Hepatocyte (in vitro differentiated cells): Measurements from ENCODE around the gene NCAPG2. TPM values are rescaled to one million over a fixed set of nuclear protein-coding genes. Genes with fewer than 3 reads are reported as not detected.

Experiments
- DNase-seq: peaks from one replicate; pipeline ENCODE4 v3.0.0-alpha.2; 2016; ENCODE audit warnings: low spot score
- H2AFZ ChIP-seq: fragments of 200-600 bp; sonication (generic); 2 replicates; pipeline ENCODE4 v1.6.0; 2016; ENCODE audit warnings: antibody characterized with exemption, mild to moderate bottlenecking
- H3K27ac ChIP-seq: fragments of 200-600 bp; sonication (generic); 2 replicates; pipeline ENCODE4 v1.5.1; 2016; ENCODE audit warnings: mild to moderate bottlenecking
- H3K27me3 ChIP-seq: fragments of 200-600 bp; sonication (generic); 2 replicates; pipeline ENCODE4 v1.6.1; 2016
- H3K36me3 ChIP-seq: fragments of 200-600 bp; sonication (generic); replicated peaks from 2 replicates; pipeline ENCODE4 v1.5.1; 2016; ENCODE audit warnings: low read depth; ENCODE audit not compliant: insufficient read depth
- H3K4me1 ChIP-seq: fragments of 200-600 bp; sonication (generic); 2 replicates; pipeline ENCODE4 v1.5.1; 2016; ENCODE audit warnings: mild to moderate bottlenecking, moderate library complexity; ENCODE audit not compliant: insufficient read depth
- H3K4me2 ChIP-seq: fragments of 200-600 bp; sonication (generic); 2 replicates; pipeline ENCODE4 v1.6.0; 2016
- H3K4me3 ChIP-seq: fragments of 200-600 bp; sonication (generic); 2 replicates; pipeline ENCODE4 v1.5.1; 2016; ENCODE audit warnings: mild to moderate bottlenecking
- H3K79me2 ChIP-seq: fragments of 200-600 bp; sonication (generic); 2 replicates; pipeline ENCODE4 v1.6.0; 2017; ENCODE audit warnings: mild to moderate bottlenecking
- H3K9me2 ChIP-seq: fragments of 200-600 bp; sonication (generic); replicated peaks from 2 replicates; pipeline ENCODE4 v1.6.0; 2017; ENCODE audit warnings: mild to moderate bottlenecking; ENCODE audit not compliant: insufficient read depth
- H3K9me3 ChIP-seq: fragments of 200-600 bp; sonication (generic); 2 replicates; pipeline ENCODE4 v1.5.1; 2016; ENCODE audit warnings: low read depth, mild to moderate bottlenecking
- H4K20me1 ChIP-seq: fragments of 200-600 bp; sonication (generic); 2 replicates; pipeline ENCODE4 v1.6.0; 2016; ENCODE audit warnings: mild to moderate bottlenecking; ENCODE audit not compliant: insufficient read depth, poor library complexity, severe bottlenecking
- EZH2 ChIP-seq: fragments of 200-600 bp; sonication (generic); IDR thresholded peaks from 2 replicates; pipeline ENCODE4 v1.6.1; 2016; ENCODE audit warnings: antibody characterized with exemption, mild to moderate bottlenecking, borderline replicate concordance
- EZH2phosphoT487 ChIP-seq: fragments of 200-600 bp; sonication (generic); IDR thresholded peaks from one replicate; pipeline ENCODE4 v1.6.1; 2018; ENCODE audit warnings: antibody characterized with exemption, mild to moderate bottlenecking, low read depth, moderate library complexity; ENCODE audit not compliant: unreplicated experiment, severe bottlenecking
- WGBS: methylation state at CpG from one replicate; pipeline ENCODE4 v1.1.6; 2016; ENCODE audit warnings: low lambda C conversion rate; ENCODE audit errors: missing lambda C conversion rate; 5-methylcytosine and 5-hydroxymethylcytosine counted together
- polyA plus RNA-seq: library from polyadenylated mRNA; unstranded; fragments of >200 nt; fragmentation: Nextera tagmentation; extraction: Ambion mirVana; gene quantifications from 2 replicates; pipeline ENCODE4 v1.2.1, GENCODE V29; 2016
- total RNA-seq: library from RNA; depleted of rRNA; stranded (reverse); fragments of >200 nt; gene quantifications from 2 replicates; pipeline ENCODE4 v1.2.3, GENCODE V29; 2014
- TF ChIP-seq, protein P1 (sequence below): fragments of 200-600 bp; sonication (generic); IDR thresholded peaks from 2 replicates; pipeline ENCODE4 v1.5.1; 2016; ENCODE audit warnings: antibody characterized with exemption, mild to moderate bottlenecking; ENCODE audit not compliant: poor library complexity

NCAPG2 gene
- total and polyA plus RNA-seq, 2 experiments from 2014 or later: 6.2 to 9.5 TPM

DNA sequence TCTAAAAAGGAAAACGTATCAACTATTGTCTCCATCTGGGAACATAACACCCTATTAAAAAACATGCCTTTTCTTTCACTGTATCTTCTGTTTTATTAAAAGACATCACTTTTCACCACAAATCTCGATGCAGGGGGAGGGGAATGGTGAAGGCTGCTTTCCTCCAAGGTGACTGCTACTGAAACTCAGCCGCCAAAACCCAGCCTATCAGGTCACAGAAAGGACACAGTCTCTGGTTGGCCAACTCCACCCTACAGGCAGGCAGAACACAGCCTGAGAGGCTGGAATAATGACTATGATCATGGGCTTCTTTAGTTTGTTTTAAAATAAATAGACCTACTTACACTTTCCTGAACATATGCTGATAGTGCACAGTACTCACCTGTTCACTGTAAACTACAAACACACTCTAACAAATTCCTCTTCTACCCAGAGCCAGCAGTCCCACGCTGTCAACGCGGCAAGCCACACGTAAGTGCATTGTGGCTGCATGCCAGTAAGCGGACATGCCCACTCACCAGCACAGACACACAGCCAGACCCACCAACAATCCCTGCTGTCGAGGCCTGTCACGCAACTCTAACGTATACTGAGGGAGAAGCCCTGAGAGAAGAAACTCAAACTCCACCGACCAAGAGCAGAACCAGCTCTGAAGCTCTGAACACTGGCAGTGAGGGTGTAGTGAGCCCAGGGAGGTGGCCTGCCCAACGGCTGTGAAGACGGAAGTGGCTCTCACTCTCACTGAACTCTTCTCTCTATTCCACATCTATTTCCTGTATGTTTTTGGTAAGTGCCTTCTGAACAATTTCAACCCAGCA is 41.8 kb downstream of the NCAPG2 start:
- no peaks in the 10 kb centered on the region for H3K9me3 ChIP-seq
- H3K4me1 ChIP-seq: no peaks in the 10 kb centered on the region
- DNase-seq: no peak
- H3K4me2 ChIP-seq: no peak overlapping the region
- H3K36me3 ChIP-seq: no peaks in the 10 kb centered on the region
- no peak overlapping the region for H2AFZ ChIP-seq
- no peaks in the 10 kb centered on the region for H3K27me3 ChIP-seq
- H4K20me1 ChIP-seq: no peaks in the 10 kb centered on the region
- WGBS: 80% methylated on average over 14 of the region's 14 CpGs
- no peaks in the 10 kb centered on the region for H3K79me2 ChIP-seq
- TF ChIP-seq EZH2phosphoT487: no peak
- TF ChIP-seq, protein P1, sequence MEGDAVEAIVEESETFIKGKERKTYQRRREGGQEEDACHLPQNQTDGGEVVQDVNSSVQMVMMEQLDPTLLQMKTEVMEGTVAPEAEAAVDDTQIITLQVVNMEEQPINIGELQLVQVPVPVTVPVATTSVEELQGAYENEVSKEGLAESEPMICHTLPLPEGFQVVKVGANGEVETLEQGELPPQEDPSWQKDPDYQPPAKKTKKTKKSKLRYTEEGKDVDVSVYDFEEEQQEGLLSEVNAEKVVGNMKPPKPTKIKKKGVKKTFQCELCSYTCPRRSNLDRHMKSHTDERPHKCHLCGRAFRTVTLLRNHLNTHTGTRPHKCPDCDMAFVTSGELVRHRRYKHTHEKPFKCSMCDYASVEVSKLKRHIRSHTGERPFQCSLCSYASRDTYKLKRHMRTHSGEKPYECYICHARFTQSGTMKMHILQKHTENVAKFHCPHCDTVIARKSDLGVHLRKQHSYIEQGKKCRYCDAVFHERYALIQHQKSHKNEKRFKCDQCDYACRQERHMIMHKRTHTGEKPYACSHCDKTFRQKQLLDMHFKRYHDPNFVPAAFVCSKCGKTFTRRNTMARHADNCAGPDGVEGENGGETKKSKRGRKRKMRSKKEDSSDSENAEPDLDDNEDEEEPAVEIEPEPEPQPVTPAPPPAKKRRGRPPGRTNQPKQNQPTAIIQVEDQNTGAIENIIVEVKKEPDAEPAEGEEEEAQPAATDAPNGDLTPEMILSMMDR: no peak
- no peak for TF ChIP-seq EZH2
- H3K9me2 ChIP-seq: no peaks in the 10 kb centered on the region
- no peak overlapping the region for H3K4me3 ChIP-seq
- no peak overlapping the region for H3K27ac ChIP-seq

DNA sequence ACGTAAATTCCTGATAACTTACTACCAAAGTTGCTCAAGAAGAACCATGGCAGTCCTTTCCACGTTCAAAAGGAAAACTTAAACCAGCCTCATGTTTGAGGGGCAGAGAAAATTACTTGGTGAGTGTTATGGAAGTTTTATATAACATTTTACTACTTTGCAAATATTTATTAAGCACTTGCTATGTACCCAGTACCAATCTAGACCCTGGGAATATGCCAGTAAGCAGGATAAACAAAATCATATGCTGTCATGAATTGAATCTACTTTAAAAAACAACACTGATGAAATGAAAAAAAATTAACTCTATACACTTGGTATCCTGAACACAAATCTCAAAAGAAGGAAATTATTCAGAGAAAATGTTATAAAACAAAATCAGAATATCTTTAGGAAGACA is 46.1 kb downstream of the NCAPG2 start:
- Histone ChIP-seq H3K4me1 (no peaks in the 10 kb centered on the region), H3K9me3 (no peaks in the 10 kb centered on the region), H3K9me2 (no peaks in the 10 kb centered on the region), H3K79me2 (no peaks in the 10 kb centered on the region), H3K27me3 (no peaks in the 10 kb centered on the region), H3K4me2 (no peak overlapping the region), H2AFZ (no peak overlapping the region), H4K20me1 (no peaks in the 10 kb centered on the region), H3K36me3 (no peaks in the 10 kb centered on the region), H3K27ac (no peak overlapping the region), H3K4me3 (no peak overlapping the region)
- WGBS: 45% methylated on average over 2 of the region's 2 CpGs
- no peak for DNase-seq
- no peak for TF ChIP-seq EZH2phosphoT487
- TF ChIP-seq, protein P1: no peak
- no peak for TF ChIP-seq EZH2

DNA sequence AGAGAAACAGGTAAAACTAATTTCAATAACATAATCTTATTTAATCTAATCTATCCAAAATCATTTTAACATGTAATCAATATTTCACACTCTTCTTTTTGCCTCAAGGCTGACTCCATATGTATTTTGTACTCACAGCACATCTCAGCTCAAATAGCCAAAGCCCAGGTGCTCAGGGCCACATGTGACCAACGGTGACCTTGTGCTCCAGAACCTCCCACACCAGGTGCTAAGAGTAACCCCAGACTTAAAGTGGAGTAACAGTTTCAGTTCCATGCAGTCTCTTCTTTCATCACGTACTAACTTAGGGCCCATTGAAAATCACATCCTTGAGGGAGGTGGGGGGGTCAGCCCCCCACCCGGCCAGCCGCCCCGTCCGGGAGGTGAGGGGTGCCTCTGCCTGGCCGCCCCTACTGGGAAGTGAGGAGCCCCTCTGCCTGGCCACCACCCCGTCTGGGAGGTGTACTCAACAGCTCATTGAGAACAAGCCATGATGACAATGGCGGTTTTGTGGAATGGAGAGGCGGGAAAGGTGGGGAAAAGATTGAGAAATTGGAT is 47.3 kb downstream of the NCAPG2 start:
- Histone ChIP-seq H3K27ac (no peak overlapping the region), H3K9me3 (no peaks in the 10 kb centered on the region), H2AFZ (no peak overlapping the region), H3K27me3 (no peaks in the 10 kb centered on the region), H3K4me2 (no peak overlapping the region), H4K20me1 (no peaks in the 10 kb centered on the region), H3K36me3 (no peaks in the 10 kb centered on the region), H3K79me2 (no peaks in the 10 kb centered on the region), H3K4me3 (no peak overlapping the region), H3K4me1 (no peaks in the 10 kb centered on the region), H3K9me2 (no peaks in the 10 kb centered on the region)
- TF ChIP-seq EZH2 (no peak), EZH2phosphoT487 (no peak)
- DNase-seq: no peak
- WGBS: 96% methylated on average over 10 of the region's 10 CpGs

DNA sequence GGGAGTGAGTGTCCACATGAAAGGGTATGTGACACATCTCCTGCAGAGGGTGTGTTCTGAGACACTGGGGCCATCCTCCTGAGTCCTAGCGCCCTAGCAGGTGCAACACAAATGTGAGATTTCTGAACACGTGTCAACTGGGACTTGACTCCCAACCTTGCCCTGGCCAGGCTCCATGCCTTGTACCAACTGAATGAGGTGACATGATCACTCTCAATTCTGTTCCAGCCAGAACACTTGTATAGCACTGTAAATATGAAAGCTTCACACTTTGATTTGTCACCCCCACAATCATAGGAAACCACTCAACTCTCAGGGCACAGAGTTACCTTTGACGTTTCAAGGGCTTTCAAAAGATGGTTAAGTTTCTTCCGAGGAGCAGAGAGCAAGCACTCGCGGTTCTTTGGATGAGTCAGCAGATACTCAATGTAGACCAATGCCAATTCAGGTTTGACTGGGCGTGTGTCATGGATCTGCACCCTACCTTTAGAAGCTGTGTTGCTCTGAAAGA is 48.6 kb downstream of the NCAPG2 start:
- 96% methylated on average over 7 of the region's 7 CpGs for WGBS
- H3K27me3 ChIP-seq: no peaks in the 10 kb centered on the region
- no peaks in the 10 kb centered on the region for H3K4me1 ChIP-seq
- no peaks in the 10 kb centered on the region for H3K9me3 ChIP-seq
- H4K20me1 ChIP-seq: no peaks in the 10 kb centered on the region
- no peak overlapping the region for H2AFZ ChIP-seq
- H3K36me3 ChIP-seq: no peaks in the 10 kb centered on the region
- no peak overlapping the region for H3K27ac ChIP-seq
- DNase-seq: no peak
- no peaks in the 10 kb centered on the region for H3K9me2 ChIP-seq
- H3K4me2 ChIP-seq: no peak overlapping the region
- TF ChIP-seq, protein P1: no peak
- TF ChIP-seq EZH2 (no peak), EZH2phosphoT487 (no peak)
- H3K79me2 ChIP-seq: no peaks in the 10 kb centered on the region
- no peak overlapping the region for H3K4me3 ChIP-seq
